Kidney tubule cell (primary cell): Measurements from ENCODE around the gene EFHC1.
A peak's percentile ranks its signal among the peaks of the same experiment; 100 is the strongest.

Experiments used
- DNase-seq: peaks from one replicate; pipeline ENCODE4 v3.0.0-alpha.2; 2018; ENCODE audit warnings: low spot score

EFHC1 gene

GRCh38 chr6:52503323-52503747, 83.2 kb downstream of the EFHC1 start:
- peak; percentile 61 for DNase-seq

- peak; percentile 100 for DNase-seq
Observed at GRCh38 chr6:52503851-52504781, 84.0 kb downstream of the EFHC1 start.

GRCh38 chr6:52504782-52505136, 84.6 kb downstream of the EFHC1 start:
- DNase-seq: no peak

GRCh38 chr6:52505726-52506409, 85.7 kb downstream of the EFHC1 start:
- DNase-seq: no peak

GRCh38 chr6:52506476-52506875, 86.3 kb downstream of the EFHC1 start:
- DNase-seq: no peak

GRCh38 chr6:52507557-52508260, 87.6 kb downstream of the EFHC1 start:
- DNase-seq: peak; percentile 35

GRCh38 chr6:52508261-52508739, 88.2 kb downstream of the EFHC1 start:
- no peak for DNase-seq

GRCh38 chr6:52509281-52510212, 89.4 kb downstream of the EFHC1 start:
- DNase-seq: peak; percentile 64

- no peak for DNase-seq
Observed at GRCh38 chr6:52510213-52510562, 90.0 kb downstream of the EFHC1 start.

- DNase-seq: no peak
Observed at GRCh38 chr6:52511163-52511562, 91.0 kb downstream of the EFHC1 start.

- peak; percentile 11 for DNase-seq
Observed at GRCh38 chr6:52511572-52512151, 91.5 kb downstream of the EFHC1 start.

- DNase-seq: peak; percentile 65
Observed at GRCh38 chr6:52512199-52512598, 92.1 kb downstream of the EFHC1 start.

GRCh38 chr6:52513464-52513863, 93.3 kb downstream of the EFHC1 start:
- no peak for DNase-seq

- DNase-seq: no peak
Observed at GRCh38 chr6:52513896-52514295, 93.8 kb downstream of the EFHC1 start.

GRCh38 chr6:52514514-52514913, 94.4 kb downstream of the EFHC1 start:
- peak; percentile 78 for DNase-seq

GRCh38 chr6:52515219-52515960, 95.2 kb downstream of the EFHC1 start:
- peak; percentile 13 for DNase-seq

- no peak for DNase-seq
Observed at GRCh38 chr6:52516269-52516668, 96.1 kb downstream of the EFHC1 start.

GRCh38 chr6:52516943-52517342, 96.8 kb downstream of the EFHC1 start:
- DNase-seq: no peak

- peak; percentile 88 for DNase-seq
Observed at GRCh38 chr6:52517502-52518278, 97.5 kb downstream of the EFHC1 start.
